Neural cell (in vitro differentiated cells): ENCODE measurements around the gene GOLGA6L26.
"Not testable (repeated sequence)": the region's sequence is repeated elsewhere in the genome, so short reads cannot be mapped to it uniquely, and the experiment has no call there.

Experiments
- CTCF ChIP-seq: fragments of 450-650 bp; IDR thresholded peaks from 2 replicates; pipeline ENCODE4 v1.5.1; 2014; ENCODE audit warnings: antibody characterized with exemption, mild to moderate bottlenecking, moderate library complexity; ENCODE audit not compliant: poor library complexity, severe bottlenecking
- EP300 ChIP-seq: fragments of 450-650 bp; conservative IDR thresholded peaks from 2 replicates; pipeline ENCODE4 v1.6.1; 2014; ENCODE audit warnings: antibody characterized with exemption, mild to moderate bottlenecking, moderate library complexity; ENCODE audit not compliant: poor library complexity, severe bottlenecking
- EZH2 ChIP-seq: fragments of 200-600, 300-800 bp; shearing (Covaris generic), sonication (generic); IDR thresholded peaks from 2 replicates; pipeline ENCODE4 v1.6.1; 2014; ENCODE audit warnings: antibody characterized with exemption, low read length, borderline replicate concordance, mild to moderate bottlenecking; ENCODE audit not compliant: insufficient read depth, poor library complexity, severe bottlenecking
- RAD21 ChIP-seq: fragments of 450-650 bp; conservative IDR thresholded peaks from 2 replicates; pipeline ENCODE4 v1.6.1; 2014; ENCODE audit warnings: antibody characterized with exemption, mild to moderate bottlenecking, moderate library complexity

GRCh38 chr15:23374226-23374625 is 40.2 kb upstream of the GOLGA6L26 start:
- not testable (repeated sequence) for TF ChIP-seq CTCF, EP300, EZH2, RAD21
